H9 (cell line): ENCODE data around the gene ZSCAN32. TPM values are rescaled to one million over a fixed set of nuclear protein-coding genes. Genes with fewer than 3 reads are reported as not detected.

ENCODE experiments used
- DNase-seq: peaks from one replicate; pipeline ENCODE4 v3.0.0-alpha.2; 2017
- H2AFZ ChIP-seq: one replicate; pipeline ENCODE4 v1.6.1; 2013; ENCODE audit warnings: mild to moderate bottlenecking, low read length, control low read depth, moderate library complexity
- H2AK5ac ChIP-seq: 2 replicates; pipeline ENCODE4 v1.6.1; 2013; ENCODE audit warnings: low read length, control low read depth, mixed read lengths; ENCODE audit not compliant: insufficient read length
- H2BK120ac ChIP-seq: one replicate; pipeline ENCODE4 v1.6.1; 2013; ENCODE audit warnings: low read depth, mild to moderate bottlenecking, low read length, control low read depth, inconsistent platforms; ENCODE audit not compliant: poor library complexity, severe bottlenecking
- H2BK12ac ChIP-seq: 2 replicates; pipeline ENCODE4 v1.6.1; 2013; ENCODE audit warnings: low read length, control low read depth, mixed read lengths, low read depth; ENCODE audit not compliant: insufficient read length
- H2BK15ac ChIP-seq: 2 replicates; pipeline ENCODE4 v1.6.1; 2013; ENCODE audit warnings: low read depth, low read length, control low read depth
- H2BK20ac ChIP-seq: one replicate; pipeline ENCODE4 v1.6.1; 2013; ENCODE audit warnings: low read depth, mild to moderate bottlenecking, low read length, control low read depth, inconsistent platforms; ENCODE audit not compliant: poor library complexity, severe bottlenecking
- H2BK5ac ChIP-seq: 2 replicates; pipeline ENCODE4 v1.6.1; 2013; ENCODE audit warnings: low read length, control low read depth, mixed read lengths; ENCODE audit not compliant: insufficient read length
- H3K14ac ChIP-seq: 2 replicates; pipeline ENCODE4 v1.6.1; 2013; ENCODE audit warnings: low read length, control low read depth; ENCODE audit not compliant: insufficient read depth
- H3K18ac ChIP-seq: 2 replicates; pipeline ENCODE4 v1.6.1; 2013; ENCODE audit warnings: low read depth, mild to moderate bottlenecking, mixed read lengths, low read length, control low read depth; ENCODE audit not compliant: insufficient read length
- H3K23ac ChIP-seq: 2 replicates; pipeline ENCODE4 v1.6.1; 2013; ENCODE audit warnings: low read length, control low read depth, mixed read lengths, low read depth; ENCODE audit not compliant: insufficient read length
- H3K23me2 ChIP-seq: 2 replicates; pipeline ENCODE4 v1.6.1; 2013; ENCODE audit warnings: low read depth, mild to moderate bottlenecking, mixed read lengths, low read length, control low read depth; ENCODE audit not compliant: insufficient read length, poor library complexity, severe bottlenecking
- H3K27ac ChIP-seq: 2 replicates; pipeline ENCODE4 v1.5.1; 2013; ENCODE audit warnings: low read length, control low read depth, mixed read lengths, low read depth; ENCODE audit not compliant: insufficient read length
- H3K27me3 ChIP-seq: 2 replicates; pipeline ENCODE4 v1.6.1; 2013; ENCODE audit warnings: low read length, control low read depth, inconsistent platforms; ENCODE audit not compliant: insufficient read depth
- H3K4ac ChIP-seq: 2 replicates; pipeline ENCODE4 v1.6.1; 2013; ENCODE audit warnings: low read depth, mild to moderate bottlenecking, control low read depth, inconsistent platforms, low read length, moderate library complexity
- H3K4me1 ChIP-seq: 2 replicates; pipeline ENCODE4 v1.6.1; 2013; ENCODE audit warnings: low read length, control low read depth, inconsistent platforms; ENCODE audit not compliant: insufficient read depth
- H3K4me2 ChIP-seq: 2 replicates; pipeline ENCODE4 v1.6.1; 2013; ENCODE audit warnings: low read length, control low read depth, mixed read lengths; ENCODE audit not compliant: insufficient read length, insufficient read depth
- H3K56ac ChIP-seq: 2 replicates; pipeline ENCODE4 v1.6.1; 2013; ENCODE audit warnings: low read depth, mild to moderate bottlenecking, mixed read lengths, low read length, control low read depth; ENCODE audit not compliant: insufficient read length
- H3K79me1 ChIP-seq: 2 replicates; pipeline ENCODE4 v1.6.1; 2013; ENCODE audit warnings: low read depth, mild to moderate bottlenecking, moderate library complexity, low read length, control low read depth, inconsistent platforms; ENCODE audit not compliant: insufficient read depth, poor library complexity, severe bottlenecking
- H3K79me2 ChIP-seq: 2 replicates; pipeline ENCODE4 v1.6.1; 2013; ENCODE audit warnings: low read length, control low read depth, inconsistent platforms; ENCODE audit not compliant: insufficient read depth
- H3K9ac ChIP-seq: 2 replicates; pipeline ENCODE4 v1.6.1; 2013; ENCODE audit warnings: low read length, control low read depth, mixed read lengths; ENCODE audit not compliant: insufficient read length; ENCODE audit errors: extremely low read depth
- H3K9me3 ChIP-seq: one replicate; pipeline ENCODE4 v1.6.1; 2013; ENCODE audit warnings: low read depth, low read length, inconsistent platforms; ENCODE audit not compliant: control insufficient read depth
- H3T11ph ChIP-seq: one replicate; pipeline ENCODE4 v1.6.1; 2013; ENCODE audit warnings: mild to moderate bottlenecking, low read length, control low read depth, inconsistent platforms
- H4K20me1 ChIP-seq: one replicate; pipeline ENCODE4 v1.6.1; 2013; ENCODE audit not compliant: control insufficient read depth, insufficient read length, insufficient read depth
- H4K5ac ChIP-seq: 2 replicates; pipeline ENCODE4 v1.6.1; 2013; ENCODE audit warnings: low read depth, mild to moderate bottlenecking, mixed read lengths, low read length, control low read depth; ENCODE audit not compliant: insufficient read length
- H4K8ac ChIP-seq: replicated peaks from 2 replicates; pipeline ENCODE4 v1.6.1; 2013; ENCODE audit warnings: low read length, control low read depth, mixed read lengths, low read depth; ENCODE audit not compliant: insufficient read length
- H4K91ac ChIP-seq: 2 replicates; pipeline ENCODE4 v1.6.1; 2013; ENCODE audit warnings: low read depth, mild to moderate bottlenecking, moderate library complexity, mixed read lengths, low read length, control low read depth; ENCODE audit not compliant: insufficient read length
- H3K27ac Mint-ChIP-seq, 3 experiments: 2 replicates in 2 of 3; 3 replicates in 1 of 3; pipeline ENCODE4 v1.8.0; 2020 to 2021; ENCODE audit warnings: mixed read lengths in 3 of 3, mild to moderate bottlenecking in 1 of 3, moderate library complexity in 1 of 3
- H3K27me3 Mint-ChIP-seq: 2 replicates; pipeline ENCODE4 v1.8.0; 2021; ENCODE audit warnings: low read depth, mild to moderate bottlenecking, moderate library complexity, mixed read lengths
- H3K36me3 Mint-ChIP-seq, 3 experiments: 2 replicates in 2 of 3; 3 replicates in 1 of 3; pipeline ENCODE4 v1.8.0; 2020 to 2021; ENCODE audit warnings: low read depth in 3 of 3, mixed read lengths in 3 of 3; ENCODE audit not compliant: insufficient read depth in 1 of 3
- H3K4me1 Mint-ChIP-seq, 2 experiments: 2 replicates each; pipeline ENCODE4 v1.8.0; 2020; ENCODE audit warnings: mixed read lengths in 2 of 2
- H3K4me3 Mint-ChIP-seq, 2 experiments: 2 replicates in 1 of 2; 3 replicates in 1 of 2; pipeline ENCODE4 v1.8.0; 2020 to 2021; ENCODE audit warnings: mild to moderate bottlenecking in 2 of 2, mixed read lengths in 2 of 2, moderate library complexity in 1 of 2
- H3K9me3 Mint-ChIP-seq, 2 experiments: 2 replicates in 1 of 2; 3 replicates in 1 of 2; pipeline ENCODE4 v1.8.0; 2020; ENCODE audit warnings: mild to moderate bottlenecking in 2 of 2, mixed read lengths in 2 of 2, moderate library complexity in 1 of 2
- CTCF ChIP-seq: fragments of 200-600 bp; sonication (generic); conservative IDR thresholded peaks from 3 replicates; pipeline ENCODE4 v1.8.0; 2021; ENCODE audit warnings: antibody characterized with exemption, mild to moderate bottlenecking
- WGBS: extraction: QIAGEN DNeasy Blood & Tissue Kit; methylation state at CpG from one replicate; pipeline ENCODE4 v1.1.7; 2013; ENCODE audit warnings: missing lambda C conversion rate, low lambda C conversion rate, mixed read lengths; ENCODE audit not compliant: insufficient read length; ENCODE audit errors: extremely low coverage; 5-methylcytosine and 5-hydroxymethylcytosine counted together
- total RNA-seq: library from RNA; stranded (reverse); gene quantifications from 2 replicates; pipeline ENCODE4 v1.2.1, GENCODE V29; 2021

The ZSCAN32 gene
- total RNA-seq, 1 experiment from 2014 or later = 18.0 TPM

- peaks cover 35% of the 10 kb centered on the region for H3K9me3 ChIP-seq
- H4K5ac ChIP-seq = no peak overlapping the region
- H3K14ac ChIP-seq = no peak overlapping the region
- no peak overlapping the region for H3K4me2 ChIP-seq
- H3K79me2 ChIP-seq = no peaks in the 10 kb centered on the region; the same call in 1 of the 2 replicates
- H3K18ac ChIP-seq = no peak overlapping the region
- H2AK5ac ChIP-seq = no peak overlapping the region
- H4K20me1 ChIP-seq = no peaks in the 10 kb centered on the region
- no peak overlapping the region for H4K91ac ChIP-seq
- no peak overlapping the region for H3K56ac ChIP-seq
- H2BK12ac ChIP-seq = no peak overlapping the region
- H3K23me2 ChIP-seq = no peaks in the 10 kb centered on the region
- Mint-ChIP-seq H3K27ac (no peak overlapping the region), H3K36me3 (peaks cover 83 to 85% (median 85%) of the 10 kb centered on the region in 3 experiments), H3K4me1 (no peaks in the 10 kb centered on the region), H3K27me3 (no peaks in the 10 kb centered on the region; the same call in 1 of the 2 replicates), H3K9me3 (peaks cover 49 to 60% of the 10 kb centered on the region in 2 experiments), H3K4me3 (no peak overlapping the region)
- no peak overlapping the region for H3T11ph ChIP-seq
- no peak overlapping the region for H3K9ac ChIP-seq
- H2BK120ac ChIP-seq = no peak overlapping the region
- H3K79me1 ChIP-seq = no peaks in the 10 kb centered on the region
- TF ChIP-seq CTCF = no peak
- no peak overlapping the region for H3K27ac ChIP-seq
- no peak for DNase-seq
- no peak overlapping the region for H4K8ac ChIP-seq
- no peak overlapping the region for H3K4ac ChIP-seq
- no CpG with 5 or more reads among the region's 6 CpGs for WGBS
- no peak overlapping the region for H2AFZ ChIP-seq
- H2BK15ac ChIP-seq = no peak overlapping the region
- H2BK20ac ChIP-seq = no peak overlapping the region
- H3K4me1 ChIP-seq = no peaks in the 10 kb centered on the region
- no peaks in the 10 kb centered on the region for H3K27me3 ChIP-seq
- H2BK5ac ChIP-seq = no peak overlapping the region
- H3K23ac ChIP-seq = no peak overlapping the region
Measured at GRCh38 chr16:3388325-3388724, 12.5 kb downstream of the ZSCAN32 start.
